ENCODE data around the gene ARID1B. TPM values are rescaled to one million over a fixed set of nuclear protein-coding genes. Genes with fewer than 3 reads are reported as not detected.

The ARID1B gene
- total and polyA plus RNA-seq, 9 of the 15 experiments (the other 6 are each of a cell fraction or from before 2014, with no cell fraction given), result 12.5 to 50.5 (median 25.8) TPM

DNA sequence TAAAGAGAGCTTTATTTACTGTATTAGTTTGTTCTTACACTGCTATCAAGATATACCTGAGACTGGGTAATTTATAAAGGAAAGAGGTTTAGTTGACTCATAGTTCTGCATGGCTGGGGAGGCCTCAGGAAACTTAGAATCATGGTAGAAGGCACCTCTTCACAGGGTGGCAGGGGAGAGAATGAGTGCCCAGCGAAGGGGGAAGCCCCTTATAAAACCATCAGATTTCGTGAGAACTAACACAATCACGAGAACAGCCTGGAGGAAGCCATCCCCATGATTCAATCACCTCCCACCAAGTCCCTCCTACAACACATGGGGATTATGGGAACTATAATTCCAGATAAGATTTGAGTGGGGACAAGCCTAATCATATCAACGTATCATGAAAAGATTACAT is 27.2 kb downstream of the ARID1B start:
- Histone ChIP-seq H3K79me2 (ENCODE audit: control insufficient read depth, insufficient read depth, low read length) (peaks cover 97% of the 10 kb centered on the region), H3K4me3 (no peak overlapping the region), H3K27ac (ENCODE audit: extremely low read depth, low read depth, low read length) (no peak overlapping the region), H3K27me3 (ENCODE audit: control insufficient read depth in 2 of 2, insufficient read depth in 2 of 2, low read length in 2 of 2) (no peaks in the 10 kb centered on the region), H3K9ac (ENCODE audit: insufficient read depth in 1 of 2, low read depth in 2 of 2, low read length in 2 of 2) (no peak overlapping the region), H3K4me2 (ENCODE audit: insufficient read depth, low read length) (no peak overlapping the region), H3K4me1 (replicated peaks in 1 of 2; ENCODE audit: control insufficient read depth in 2 of 2, insufficient read depth in 2 of 2, low read length in 2 of 2) (peaks cover 0 to 18% of the 10 kb centered on the region in 2 experiments; a peak in 4 of 5 replicates), H4K20me1 (replicated peaks; ENCODE audit: control insufficient read depth, insufficient read depth, low read length) (0 out of 2 replicates have a peak, but pooled peaks cover 6% of the 10 kb centered on the region), H3K36me3 (ENCODE audit: control insufficient read depth, insufficient read depth, low read length) (no peaks in the 10 kb centered on the region), H3K9me3 (replicated peaks; ENCODE audit: control insufficient read depth, insufficient read depth, low read depth, low read length) (no peaks in the 10 kb centered on the region), H2AFZ (ENCODE audit: low read depth, low read length) (no peak overlapping the region), H3K9me1 (ENCODE audit: control insufficient read depth, insufficient read depth, low read length) (no peaks in the 10 kb centered on the region)
- ChIA-PET POLR2A (interaction anchor here (0.8 to 1.5 kb wide), 3 partner anchors 8 to 20 kb away, joined by 3 to 6 read pairs (median 4); no protein-coding TSS in a partner anchor), CTCF (ENCODE audit: low intra/inter-chr PET ratio) (no interaction called here)
- no TSS peak for BruUV-seq (replicated peaks)
- 91% methylated on average over 4 of the region's 4 CpGs for WGBS (ENCODE audit: insufficient coverage, low coverage, missing lambda C conversion rate)
- in situ Hi-C loops (cut with MboI) (no loop called here), intact Hi-C loops (cut with micrococcal nuclease) (no loop called here)
- FAIRE-seq (no peak), ATAC-seq (no peak), DNase-seq (ENCODE audit: extremely low read depth in 1 of 4, low spot score in 3 of 4) (no peak)
- TF ChIP-seq POLR2B (IDR thresholded peaks at IDR 0.05; ENCODE audit: low read depth, partially characterized antibody) (no peak), SIX5 (IDR thresholded peaks at IDR 0.05; ENCODE audit: borderline replicate concordance in 1 of 2, insufficient read depth in 1 of 2, low read depth in 1 of 2, low read length in 2 of 2) (no peak), ZNF695 (CRISPR knock-in tag; IDR thresholded peaks at IDR 0.05) (no peak), NFXL1 (CRISPR knock-in tag; IDR thresholded peaks at IDR 0.05) (no peak), PRMT5 (CRISPR knock-in tag; IDR thresholded peaks at IDR 0.05) (no peak), ZNF212 (CRISPR knock-in tag; IDR thresholded peaks at IDR 0.05) (no peak), SIRT6 (IDR thresholded peaks at IDR 0.05; ENCODE audit: low read depth, low read length) (no peak), ZKSCAN3 (CRISPR knock-in tag; IDR thresholded peaks at IDR 0.05) (no peak)
- TF ChIP-seq, protein P1, sequence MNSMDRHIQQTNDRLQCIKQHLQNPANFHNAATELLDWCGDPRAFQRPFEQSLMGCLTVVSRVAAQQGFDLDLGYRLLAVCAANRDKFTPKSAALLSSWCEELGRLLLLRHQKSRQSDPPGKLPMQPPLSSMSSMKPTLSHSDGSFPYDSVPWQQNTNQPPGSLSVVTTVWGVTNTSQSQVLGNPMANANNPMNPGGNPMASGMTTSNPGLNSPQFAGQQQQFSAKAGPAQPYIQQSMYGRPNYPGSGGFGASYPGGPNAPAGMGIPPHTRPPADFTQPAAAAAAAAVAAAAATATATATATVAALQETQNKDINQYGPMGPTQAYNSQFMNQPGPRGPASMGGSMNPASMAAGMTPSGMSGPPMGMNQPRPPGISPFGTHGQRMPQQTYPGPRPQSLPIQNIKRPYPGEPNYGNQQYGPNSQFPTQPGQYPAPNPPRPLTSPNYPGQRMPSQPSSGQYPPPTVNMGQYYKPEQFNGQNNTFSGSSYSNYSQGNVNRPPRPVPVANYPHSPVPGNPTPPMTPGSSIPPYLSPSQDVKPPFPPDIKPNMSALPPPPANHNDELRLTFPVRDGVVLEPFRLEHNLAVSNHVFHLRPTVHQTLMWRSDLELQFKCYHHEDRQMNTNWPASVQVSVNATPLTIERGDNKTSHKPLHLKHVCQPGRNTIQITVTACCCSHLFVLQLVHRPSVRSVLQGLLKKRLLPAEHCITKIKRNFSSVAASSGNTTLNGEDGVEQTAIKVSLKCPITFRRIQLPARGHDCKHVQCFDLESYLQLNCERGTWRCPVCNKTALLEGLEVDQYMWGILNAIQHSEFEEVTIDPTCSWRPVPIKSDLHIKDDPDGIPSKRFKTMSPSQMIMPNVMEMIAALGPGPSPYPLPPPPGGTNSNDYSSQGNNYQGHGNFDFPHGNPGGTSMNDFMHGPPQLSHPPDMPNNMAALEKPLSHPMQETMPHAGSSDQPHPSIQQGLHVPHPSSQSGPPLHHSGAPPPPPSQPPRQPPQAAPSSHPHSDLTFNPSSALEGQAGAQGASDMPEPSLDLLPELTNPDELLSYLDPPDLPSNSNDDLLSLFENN (IDR thresholded peaks at IDR 0.05; ENCODE audit: low read depth in 2 of 2, low read length in 2 of 2), result no peak
- TF ChIP-seq, protein P2, sequence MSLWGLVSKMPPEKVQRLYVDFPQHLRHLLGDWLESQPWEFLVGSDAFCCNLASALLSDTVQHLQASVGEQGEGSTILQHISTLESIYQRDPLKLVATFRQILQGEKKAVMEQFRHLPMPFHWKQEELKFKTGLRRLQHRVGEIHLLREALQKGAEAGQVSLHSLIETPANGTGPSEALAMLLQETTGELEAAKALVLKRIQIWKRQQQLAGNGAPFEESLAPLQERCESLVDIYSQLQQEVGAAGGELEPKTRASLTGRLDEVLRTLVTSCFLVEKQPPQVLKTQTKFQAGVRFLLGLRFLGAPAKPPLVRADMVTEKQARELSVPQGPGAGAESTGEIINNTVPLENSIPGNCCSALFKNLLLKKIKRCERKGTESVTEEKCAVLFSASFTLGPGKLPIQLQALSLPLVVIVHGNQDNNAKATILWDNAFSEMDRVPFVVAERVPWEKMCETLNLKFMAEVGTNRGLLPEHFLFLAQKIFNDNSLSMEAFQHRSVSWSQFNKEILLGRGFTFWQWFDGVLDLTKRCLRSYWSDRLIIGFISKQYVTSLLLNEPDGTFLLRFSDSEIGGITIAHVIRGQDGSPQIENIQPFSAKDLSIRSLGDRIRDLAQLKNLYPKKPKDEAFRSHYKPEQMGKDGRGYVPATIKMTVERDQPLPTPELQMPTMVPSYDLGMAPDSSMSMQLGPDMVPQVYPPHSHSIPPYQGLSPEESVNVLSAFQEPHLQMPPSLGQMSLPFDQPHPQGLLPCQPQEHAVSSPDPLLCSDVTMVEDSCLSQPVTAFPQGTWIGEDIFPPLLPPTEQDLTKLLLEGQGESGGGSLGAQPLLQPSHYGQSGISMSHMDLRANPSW (CRISPR knock-in tag; IDR thresholded peaks at IDR 0.05), result no peak
- TF ChIP-seq, protein P3, sequence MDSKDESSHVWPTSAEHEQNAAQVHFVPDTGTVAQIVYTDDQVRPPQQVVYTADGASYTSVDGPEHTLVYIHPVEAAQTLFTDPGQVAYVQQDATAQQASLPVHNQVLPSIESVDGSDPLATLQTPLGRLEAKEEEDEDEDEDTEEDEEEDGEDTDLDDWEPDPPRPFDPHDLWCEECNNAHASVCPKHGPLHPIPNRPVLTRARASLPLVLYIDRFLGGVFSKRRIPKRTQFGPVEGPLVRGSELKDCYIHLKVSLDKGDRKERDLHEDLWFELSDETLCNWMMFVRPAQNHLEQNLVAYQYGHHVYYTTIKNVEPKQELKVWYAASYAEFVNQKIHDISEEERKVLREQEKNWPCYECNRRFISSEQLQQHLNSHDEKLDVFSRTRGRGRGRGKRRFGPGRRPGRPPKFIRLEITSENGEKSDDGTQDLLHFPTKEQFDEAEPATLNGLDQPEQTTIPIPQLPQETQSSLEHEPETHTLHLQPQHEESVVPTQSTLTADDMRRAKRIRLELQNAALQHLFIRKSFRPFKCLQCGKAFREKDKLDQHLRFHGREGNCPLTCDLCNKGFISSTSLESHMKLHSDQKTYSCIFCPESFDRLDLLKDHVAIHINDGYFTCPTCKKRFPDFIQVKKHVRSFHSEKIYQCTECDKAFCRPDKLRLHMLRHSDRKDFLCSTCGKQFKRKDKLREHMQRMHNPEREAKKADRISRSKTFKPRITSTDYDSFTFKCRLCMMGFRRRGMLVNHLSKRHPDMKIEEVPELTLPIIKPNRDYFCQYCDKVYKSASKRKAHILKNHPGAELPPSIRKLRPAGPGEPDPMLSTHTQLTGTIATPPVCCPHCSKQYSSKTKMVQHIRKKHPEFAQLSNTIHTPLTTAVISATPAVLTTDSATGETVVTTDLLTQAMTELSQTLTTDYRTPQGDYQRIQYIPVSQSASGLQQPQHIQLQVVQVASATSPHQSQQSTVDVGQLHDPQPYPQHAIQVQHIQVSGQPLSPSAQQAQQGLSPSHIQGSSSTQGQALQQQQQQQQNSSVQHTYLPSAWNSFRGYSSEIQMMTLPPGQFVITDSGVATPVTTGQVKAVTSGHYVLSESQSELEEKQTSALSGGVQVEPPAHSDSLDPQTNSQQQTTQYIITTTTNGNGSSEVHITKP (IDR thresholded peaks at IDR 0.05; ENCODE audit: partially characterized antibody), result no peak
- TF ChIP-seq, protein P4, sequence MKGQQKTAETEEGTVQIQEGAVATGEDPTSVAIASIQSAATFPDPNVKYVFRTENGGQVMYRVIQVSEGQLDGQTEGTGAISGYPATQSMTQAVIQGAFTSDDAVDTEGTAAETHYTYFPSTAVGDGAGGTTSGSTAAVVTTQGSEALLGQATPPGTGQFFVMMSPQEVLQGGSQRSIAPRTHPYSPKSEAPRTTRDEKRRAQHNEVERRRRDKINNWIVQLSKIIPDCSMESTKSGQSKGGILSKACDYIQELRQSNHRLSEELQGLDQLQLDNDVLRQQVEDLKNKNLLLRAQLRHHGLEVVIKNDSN (CRISPR knock-in tag; IDR thresholded peaks at IDR 0.05), result no peak
